Activated CD4-positive, alpha-beta T cell treated with anti-CD3 and anti-CD28 coated beads, Interleukin-2, amount 50 U/mL, for 16 hours (primary cell): ENCODE data around the gene RANBP10.
"Not testable (repeated sequence)": the region's sequence is repeated elsewhere in the genome, so short reads cannot be mapped to it uniquely, and the experiment has no call there.

ENCODE experiments used
- DNase-seq: peaks from one replicate; pipeline ENCODE4 v3.0.0-alpha.2; 2020

RANBP10 gene

DNA sequence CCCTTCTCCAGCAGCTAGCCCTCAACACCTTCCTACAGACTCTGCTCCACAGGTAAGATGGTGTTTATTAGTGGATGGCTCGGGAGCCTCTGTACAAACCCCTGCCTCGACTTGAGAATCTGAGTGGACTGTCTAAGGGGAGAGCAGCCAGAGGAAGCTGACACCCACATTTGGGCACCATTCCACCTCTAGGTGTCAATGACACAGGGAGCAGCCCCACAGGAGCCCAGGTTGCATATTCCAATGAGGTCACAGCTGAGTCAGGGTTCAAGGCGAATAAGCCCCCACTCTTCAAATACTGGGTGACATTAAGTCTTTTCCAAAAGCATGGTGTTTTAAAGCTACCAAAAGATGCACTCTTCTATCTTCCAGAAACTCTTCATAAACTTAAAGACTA, 31.9 kb downstream of the RANBP10 start:
- no peak for DNase-seq

DNA sequence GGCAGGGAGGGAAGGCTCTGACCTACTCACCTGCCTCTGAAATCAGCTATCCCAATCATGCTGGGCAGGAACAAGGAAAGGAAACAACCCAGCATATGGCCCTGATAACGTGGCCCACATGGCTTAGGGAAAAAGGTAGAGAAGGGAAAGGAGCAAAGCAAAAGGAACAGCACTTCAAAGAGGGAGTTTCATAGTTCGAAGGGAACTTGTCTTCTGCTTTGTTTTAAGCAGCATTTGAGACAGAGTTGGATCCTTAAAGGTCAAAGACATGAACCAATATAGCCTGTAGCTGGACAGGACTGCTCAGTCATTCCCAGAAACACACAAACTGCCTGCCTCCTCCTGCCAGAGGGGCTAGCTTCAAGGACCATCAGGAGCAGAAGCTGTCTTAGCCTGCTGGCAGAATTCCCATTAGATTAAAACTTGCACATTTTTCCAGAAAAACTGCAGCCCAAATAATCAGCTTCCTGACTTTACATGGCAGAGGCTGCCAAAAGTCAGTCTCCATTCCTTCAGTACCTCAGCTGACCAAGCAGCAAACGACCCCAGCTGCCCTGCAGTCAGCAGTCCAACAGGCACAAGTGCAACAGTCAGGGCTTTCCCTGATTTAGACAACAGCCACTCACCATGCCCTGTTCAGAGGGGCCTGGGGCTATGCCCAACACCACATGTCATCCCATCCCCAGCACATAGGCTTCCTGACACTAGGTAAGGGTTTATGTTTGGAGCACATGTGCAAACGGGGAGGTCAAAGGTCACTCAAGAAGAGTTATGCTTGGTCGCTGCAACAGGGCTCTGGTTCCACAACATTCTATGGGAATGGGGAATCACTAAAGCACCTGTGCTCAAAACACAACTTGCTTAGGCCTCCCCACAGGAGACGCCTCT, 32.5 kb downstream of the RANBP10 start:
- no peak for DNase-seq

DNA sequence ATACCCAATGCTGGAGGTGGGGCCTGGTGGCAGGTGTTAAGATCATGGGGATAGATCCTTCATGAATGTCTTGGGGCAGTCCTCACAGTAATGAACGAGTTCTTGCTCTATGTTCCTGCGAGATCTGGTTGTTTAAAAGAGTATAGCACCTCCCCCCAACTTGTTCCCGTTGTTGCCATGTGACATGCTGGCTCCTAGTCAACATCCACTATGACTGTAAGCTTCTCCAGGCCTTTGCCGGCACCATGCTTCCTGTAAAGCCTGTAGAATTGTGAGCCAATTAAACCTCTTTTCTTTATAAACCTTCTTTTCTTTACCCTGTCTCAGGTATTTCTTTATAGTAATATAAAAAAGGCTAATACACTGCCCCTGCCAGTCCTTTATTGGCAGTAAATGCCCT, 33.3 kb downstream of the RANBP10 start:
- DNase-seq: no peak

DNA sequence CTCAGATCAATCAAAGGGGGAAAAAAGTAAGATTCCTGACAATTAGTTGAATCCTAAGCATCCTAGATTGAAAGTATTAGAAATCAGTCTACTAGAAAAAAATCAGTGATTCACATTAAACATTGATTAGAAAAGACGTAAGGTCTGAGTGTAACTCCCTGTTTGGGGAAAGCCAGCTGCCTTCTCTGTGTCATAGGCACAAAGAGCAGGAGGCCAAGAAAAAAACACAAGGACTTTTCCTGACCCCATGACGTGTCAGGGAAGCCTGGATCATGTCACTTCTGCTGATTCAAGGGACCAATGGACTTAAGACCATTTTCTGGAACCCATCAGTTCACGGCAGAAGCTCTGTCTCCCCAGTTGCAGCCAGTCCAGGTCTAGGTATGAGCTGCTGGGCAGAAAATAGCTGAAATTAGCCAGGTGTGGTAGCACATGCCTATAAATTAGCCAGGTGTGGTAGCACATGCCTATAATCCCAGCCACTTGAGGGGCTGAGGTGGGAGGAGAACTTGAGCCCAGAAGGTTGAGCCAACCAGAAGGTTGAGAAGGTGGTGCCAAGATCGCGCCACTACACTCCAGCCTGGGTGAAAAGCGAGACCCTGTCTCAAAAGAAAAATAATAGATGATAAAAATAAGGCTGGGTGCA, 35.9 kb downstream of the RANBP10 start:
- DNase-seq: no peak

DNA sequence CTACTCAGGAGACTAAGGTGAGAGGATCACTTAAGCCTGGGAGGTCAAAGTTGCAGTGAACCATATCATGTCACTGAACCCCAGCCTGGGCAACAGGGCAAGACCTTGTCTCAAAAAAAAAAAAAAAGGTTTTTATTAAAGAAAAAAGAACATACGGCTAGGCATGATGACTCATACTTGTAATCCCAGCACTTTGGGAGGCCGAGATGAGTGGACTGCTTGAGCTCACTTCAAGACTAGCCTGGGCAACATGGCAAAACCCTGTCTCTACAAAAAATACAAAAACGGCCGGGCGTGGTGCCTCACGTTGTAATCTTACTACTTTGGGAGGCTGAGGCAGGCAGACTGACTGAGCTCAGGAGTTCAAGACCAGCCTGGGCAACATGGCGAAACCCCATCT, 38.4 kb downstream of the RANBP10 start:
- DNase-seq: no peak

DNA sequence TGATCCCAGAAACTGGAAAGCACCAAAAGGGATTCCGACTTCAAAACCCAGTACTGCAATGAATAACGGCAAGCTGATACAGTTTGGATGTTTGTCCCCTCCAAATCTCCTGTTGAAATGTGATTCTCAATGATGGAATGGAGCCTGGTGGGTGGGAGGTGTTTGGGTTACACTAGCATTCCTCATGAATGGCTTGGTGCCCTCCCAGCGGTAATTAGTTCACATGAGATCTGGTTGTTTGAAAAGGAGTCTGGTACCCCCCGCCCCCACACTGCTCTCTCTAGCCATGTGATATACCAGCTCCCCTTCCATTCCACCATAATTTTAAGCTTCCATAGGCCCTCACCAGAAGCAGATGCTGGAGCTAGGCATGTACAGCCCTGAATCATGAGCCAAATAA, 40.1 kb downstream of the RANBP10 start:
- DNase-seq: no peak

DNA sequence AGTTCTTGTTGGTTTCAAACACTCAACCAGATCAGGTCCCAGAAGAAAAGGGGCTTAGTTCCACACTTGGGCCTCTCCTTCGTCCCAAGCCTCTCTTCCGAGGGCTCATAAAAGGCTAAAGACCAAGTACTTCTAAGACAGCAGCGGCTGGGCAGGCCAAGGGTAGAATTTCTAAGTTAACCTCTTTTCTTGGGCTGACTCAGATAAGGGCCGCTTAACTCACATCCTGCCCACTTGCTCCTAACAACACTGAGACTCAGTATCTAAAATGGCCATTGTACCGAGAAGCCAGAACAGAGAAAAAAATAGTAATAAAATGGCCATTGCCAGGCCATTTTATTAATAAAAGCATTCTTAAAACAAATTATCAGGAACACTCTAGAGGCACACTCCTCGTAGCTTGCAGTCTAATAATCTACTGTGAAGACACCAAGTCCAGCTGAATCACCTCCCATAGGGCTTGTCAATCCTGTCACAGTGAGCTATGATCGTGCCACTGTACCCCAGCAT, 42.1 kb downstream of the RANBP10 start:
- DNase-seq: no peak

DNA sequence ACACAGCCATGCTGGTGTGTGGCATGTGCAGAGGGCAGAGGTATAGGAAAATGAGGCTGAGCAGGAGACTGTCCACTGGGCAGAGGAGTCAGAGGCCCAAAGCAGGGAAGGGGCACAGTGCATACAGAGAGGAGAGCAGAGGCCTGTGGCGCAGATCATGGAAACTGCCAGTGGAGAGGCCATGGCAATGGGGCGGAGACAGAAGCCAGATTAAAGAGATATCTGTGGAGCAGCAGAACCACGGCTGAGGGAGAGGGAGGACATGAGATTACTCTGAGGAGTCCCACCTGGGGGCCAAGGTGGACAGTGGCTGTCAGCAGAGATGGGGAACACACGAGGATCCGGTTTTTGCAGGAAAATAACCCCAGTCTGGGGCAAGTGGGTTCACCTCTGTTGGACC, 43.3 kb downstream of the RANBP10 start:
- no peak for DNase-seq

DNA sequence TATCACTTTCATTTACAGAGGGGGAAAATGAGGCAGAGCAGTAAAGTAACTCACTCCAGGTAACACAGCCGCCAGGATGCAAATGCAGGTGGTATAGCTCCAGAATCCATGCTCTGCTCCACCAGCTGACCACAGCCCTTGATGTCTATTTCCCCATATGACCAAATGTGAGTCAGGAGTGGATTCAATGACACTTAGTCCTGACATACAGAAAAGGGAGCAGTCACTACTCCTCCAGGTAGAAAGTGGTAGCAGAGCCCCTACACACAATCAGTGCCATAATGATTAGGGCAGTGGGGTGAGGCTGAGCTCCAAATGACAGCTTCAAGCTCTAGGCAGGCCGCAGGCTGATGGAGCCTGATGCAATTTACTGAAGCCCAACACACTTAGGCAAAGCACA, 44.0 kb downstream of the RANBP10 start:
- DNase-seq: no peak

DNA sequence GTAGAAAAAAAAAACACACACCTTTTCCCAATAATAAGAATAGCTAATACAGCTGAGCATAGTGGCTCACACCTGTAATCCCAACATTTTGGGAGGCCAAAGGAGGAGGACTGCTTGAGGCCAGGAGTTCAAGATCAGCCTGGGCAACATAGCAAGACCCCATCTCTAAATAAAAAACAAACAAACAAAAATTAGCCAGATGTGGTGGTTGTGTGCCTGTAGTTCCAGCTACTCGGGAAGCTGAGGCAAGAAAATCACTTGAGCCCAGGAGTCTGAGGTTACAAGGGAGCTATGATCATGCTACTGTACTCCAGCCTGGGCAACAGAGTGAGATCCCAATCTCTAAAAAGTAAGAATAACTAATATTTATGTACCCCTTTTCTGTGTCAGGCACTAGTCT, 44.4 kb downstream of the RANBP10 start:
- no peak for DNase-seq

DNA sequence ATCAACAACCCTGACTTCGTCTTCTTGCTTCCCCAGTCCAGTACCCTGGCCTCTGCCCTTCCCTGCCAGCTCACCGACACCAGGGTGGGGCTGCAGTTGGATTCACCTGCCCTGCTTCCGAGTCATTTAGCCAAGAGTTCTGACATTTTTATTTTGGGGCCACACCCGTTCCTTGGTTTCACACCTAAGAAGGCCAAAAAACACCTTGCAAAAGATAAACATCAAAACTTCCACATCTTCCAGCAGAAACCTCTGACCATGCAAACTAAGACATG, 45.5 kb downstream of the RANBP10 start:
- no peak for DNase-seq

DNA sequence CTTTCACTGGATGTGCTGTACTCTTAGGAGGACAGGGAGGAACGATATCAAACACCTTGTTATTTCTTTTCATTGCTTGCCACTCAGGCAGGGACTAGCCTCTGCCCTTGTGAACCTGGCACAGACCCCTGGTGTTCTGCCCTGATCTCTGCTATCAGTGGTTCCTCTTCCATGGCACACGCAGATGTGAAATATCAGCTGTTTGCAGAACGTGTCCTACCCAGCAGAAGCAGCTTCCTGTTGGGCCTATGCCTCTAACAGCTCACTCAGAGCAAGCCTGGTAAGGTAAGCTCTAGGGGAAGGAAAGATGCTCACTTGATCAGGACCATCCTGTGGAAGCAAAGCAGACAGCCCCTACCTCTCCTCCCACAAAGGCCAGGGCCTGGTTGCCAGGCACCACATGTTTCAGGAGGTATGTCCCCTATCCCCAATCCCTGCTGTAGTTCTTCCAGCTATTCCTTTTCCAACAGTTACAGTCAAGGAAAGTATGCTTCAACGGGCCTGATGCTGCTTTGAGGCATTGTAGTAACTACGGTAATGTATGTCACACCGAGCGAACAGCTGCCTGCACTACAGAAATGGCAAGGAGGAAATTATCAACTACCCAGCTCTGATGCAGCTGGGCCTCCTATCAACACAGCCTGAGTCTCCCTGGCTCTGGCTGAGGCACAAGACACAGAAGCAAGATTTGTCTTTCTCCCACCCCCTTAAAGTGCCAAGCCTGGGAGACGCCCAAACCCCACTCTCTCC, 46.0 kb downstream of the RANBP10 start:
- no peak for DNase-seq

DNA sequence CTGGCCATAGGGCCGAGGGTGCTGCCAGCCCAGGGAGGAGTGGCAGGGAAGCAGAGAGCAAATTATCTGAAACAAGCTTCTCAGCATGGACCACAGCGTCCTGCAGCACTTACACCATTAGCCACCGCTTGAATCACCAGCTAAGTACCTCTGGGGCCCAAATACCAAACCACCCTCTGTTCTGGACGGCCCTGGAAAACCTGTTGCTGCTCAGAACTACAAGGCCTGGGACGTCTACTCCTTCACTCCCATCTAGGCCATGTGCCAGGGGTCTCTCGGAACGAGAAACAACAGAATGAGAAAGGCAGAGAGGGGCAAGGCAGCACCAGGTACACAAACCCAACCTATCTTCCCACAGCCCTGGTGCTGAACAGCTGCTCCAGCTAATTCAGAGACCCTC, 47.4 kb downstream of the RANBP10 start:
- no peak for DNase-seq

DNA sequence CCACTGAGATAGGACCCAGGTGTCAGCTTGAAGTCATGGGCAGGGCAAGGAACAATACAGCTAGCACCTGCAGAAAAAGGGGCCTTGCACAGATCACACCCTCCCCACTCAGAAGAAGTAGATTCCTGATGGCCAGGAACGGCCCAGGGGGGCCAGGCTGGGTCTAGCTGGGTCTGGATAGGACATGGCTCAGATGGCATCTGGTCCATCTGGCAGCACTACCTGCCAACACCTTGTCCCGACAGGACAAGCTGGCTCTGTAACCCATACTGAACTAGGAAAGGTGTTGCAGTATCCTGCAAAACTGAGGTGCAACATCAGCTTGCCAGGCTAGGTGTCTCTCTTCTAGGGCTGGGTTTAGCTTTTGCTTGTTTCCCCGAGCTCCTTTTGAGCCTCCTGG, 48.4 kb downstream of the RANBP10 start:
- DNase-seq: no peak

DNA sequence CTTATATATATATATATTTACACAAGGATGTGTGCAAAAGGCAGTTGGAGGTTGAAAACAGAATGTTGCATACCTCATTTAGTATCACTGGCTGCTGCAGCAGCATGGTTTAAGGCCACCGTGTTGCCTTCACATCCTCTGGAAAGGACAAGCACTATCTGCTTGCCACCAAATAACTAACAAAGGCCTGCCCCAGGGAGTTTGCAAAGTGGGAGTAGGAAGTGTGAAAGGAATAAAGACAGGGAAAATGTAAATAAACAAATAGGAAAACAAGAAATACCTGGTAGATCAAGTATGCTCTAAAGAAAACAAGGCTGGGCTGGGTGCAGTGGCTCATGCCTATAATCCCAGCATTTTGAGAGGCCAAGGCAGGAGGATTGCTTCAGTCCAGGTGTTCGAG, 53.7 kb downstream of the RANBP10 start:
- DNase-seq: no peak

DNA sequence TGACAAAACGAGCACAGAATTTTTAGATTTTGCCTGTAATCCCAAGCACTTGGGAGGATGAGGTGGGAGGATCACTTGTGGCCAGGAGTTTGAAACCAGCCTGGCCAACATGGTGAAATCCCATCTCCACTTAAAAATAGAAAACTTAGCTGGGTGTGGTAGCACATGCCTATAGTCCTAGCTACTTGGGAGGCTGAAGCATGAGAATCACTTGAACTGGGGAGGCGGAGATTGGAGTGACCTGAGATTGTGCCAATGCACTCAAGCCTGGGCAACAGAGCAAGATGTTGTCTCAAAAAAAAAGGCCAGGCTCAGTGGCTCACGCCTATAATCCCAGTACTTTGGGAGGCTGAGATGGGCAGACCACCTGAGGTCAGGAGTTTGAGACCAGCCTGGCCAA, 55.0 kb downstream of the RANBP10 start:
- not testable (repeated sequence) for DNase-seq

DNA sequence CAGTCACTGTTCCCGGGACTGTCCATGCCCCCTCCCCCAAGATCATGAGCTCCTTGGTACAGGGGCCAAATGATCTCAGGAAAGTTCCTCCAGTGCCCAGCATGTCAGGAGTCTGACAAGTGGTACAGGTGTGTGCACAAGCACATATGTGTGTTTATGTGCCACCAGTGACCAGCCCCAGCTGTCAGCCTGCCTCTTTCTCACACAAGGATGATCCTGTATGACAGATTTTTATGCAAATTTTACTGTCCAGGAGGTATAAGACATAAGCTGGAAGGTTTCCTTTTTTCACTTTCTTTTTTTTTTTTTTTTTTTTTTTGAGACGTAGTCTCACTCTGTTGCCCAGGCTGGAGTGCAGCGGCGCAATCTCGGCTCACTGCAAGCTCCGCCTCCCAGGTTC, 55.9 kb downstream of the RANBP10 start:
- no peak for DNase-seq

DNA sequence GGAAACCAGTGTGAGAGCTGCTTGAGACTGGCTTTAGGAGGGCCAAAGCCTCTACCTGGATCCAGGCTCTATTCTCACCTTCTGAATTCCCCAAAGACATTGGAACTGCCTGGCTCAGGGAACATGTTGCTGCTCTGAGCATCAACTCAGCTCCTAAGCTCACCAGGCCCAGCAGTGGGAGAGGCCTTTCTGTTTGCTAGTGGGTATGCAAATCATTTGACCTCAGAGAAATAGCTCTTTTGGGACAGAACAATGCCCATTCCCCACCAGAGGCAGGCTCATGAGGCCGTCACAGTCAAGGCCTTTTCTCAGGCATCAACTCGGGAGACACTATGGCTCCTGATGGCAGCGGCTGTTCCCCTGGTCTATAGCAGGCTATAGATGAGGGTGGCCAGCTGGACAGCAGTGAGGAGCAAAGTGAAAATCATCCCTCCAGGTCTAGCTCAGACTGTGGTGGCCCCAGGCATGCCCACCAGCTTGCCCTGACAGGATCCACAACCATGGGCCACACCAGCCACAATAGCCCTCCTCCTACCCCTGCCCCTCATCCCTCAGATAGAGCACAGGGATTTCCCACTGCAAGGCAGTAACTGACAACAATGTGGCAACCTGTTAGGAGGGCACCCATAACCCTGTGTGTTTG, 56.8 kb downstream of the RANBP10 start:
- no peak for DNase-seq

DNA sequence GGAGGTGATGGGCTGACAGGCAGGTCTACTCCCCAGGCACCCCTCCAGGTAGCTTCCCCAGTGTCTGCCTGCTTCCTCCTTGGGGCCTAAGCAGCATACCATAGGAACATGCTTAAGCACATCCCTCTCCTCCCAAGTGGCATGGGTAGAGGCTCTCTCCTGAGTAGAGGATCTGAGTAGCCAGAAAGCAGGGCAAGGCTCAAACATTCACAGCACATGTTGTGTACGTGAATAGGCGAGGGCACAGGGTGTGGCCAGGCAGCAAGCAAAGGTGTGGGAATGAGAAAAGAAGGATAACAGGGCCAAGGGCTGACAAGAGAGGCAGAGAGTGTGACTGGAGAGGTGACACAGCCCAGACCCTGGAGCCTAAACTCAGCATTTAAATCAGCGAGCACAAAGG, 57.5 kb downstream of the RANBP10 start:
- DNase-seq: no peak

DNA sequence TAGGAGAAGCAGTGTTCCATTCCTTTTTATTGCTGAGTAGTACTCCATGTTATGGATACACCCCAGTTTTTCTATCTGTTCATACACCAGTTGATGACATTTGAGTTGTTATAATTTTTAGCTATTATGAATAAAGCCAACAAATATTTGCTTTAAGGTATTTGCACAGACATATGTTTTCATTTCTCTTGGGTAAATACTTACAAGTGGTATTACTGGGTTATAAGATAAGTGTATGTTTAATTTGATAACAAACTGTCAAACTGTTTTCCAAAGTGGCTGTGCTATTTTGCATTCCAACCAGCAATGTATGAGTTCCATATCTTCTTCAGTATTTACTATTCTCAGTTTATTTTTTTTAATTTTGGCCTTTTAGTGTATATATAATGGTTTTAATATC, 59.5 kb downstream of the RANBP10 start:
- DNase-seq: no peak

DNA sequence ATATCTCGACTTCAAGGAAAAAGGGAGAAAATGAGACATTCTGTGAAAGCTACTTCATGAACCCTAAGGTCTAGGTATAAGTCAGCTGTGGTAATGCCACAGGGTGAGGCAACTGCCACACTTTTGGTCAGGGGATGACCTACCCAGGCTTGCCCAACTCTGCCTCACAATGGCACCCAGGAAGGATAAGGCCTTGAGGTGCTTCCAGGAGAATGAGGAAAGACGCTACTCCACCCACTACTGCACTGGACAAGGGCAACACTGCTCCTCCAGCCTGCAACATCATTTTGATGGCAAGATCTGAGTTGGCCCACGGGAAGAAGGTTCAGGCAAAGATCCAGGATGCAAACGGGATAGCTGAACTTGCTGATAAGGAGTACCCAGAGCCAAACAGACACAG, 65.2 kb downstream of the RANBP10 start:
- DNase-seq: no peak

DNA sequence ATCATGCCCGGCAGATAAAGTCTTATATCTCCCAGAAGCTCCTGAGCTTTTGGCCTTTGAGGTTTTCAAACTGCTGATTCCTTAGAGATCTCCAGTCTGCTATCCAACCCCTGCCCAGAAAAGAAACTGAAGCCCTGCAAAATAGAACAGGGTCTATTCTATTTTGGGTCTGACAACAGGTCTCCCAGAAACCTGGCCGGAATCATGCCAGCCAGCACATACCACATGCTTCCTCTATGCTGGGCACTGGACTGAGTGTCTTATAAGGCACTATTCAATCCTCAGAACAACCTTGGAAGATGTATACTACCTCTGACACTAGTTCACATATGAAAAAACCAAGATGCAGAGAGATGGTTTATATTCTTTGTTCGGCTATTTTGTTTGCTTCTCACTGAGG, 66.0 kb downstream of the RANBP10 start:
- no peak for DNase-seq

DNA sequence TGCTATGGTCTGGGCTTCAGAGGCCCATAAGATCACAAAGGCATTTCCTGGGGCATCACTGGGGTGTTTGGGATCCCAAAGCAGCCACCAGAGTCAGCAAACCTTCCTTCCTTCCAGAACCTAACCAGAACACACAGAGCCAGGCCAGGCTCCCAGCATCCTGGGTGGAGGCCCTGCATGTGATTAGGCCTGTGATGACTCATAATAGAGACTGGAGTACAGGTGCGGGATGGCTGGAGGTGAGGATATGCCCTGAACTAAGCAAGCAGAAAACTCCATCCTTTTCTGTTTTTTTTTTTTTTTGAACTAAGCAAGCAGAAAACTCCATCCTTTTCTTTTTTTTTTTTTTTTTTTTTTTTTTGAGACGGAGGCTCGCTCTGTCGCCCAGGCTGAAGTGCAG, 69.5 kb downstream of the RANBP10 start:
- DNase-seq: no peak
